Glutamatergic neuron (in vitro differentiated cells): ENCODE measurements around the gene RFXAP. TPM values are rescaled to one million over a fixed set of nuclear protein-coding genes. Genes with fewer than 3 reads are reported as not detected.

Experiments
- DNase-seq: peaks from one replicate; pipeline ENCODE4 v3.0.0; 2022
- H3K27ac Mint-ChIP-seq: one replicate; pipeline ENCODE4 v1.8.0; 2020; ENCODE audit warnings: mild to moderate bottlenecking, mixed read lengths, inconsistent platforms; ENCODE audit not compliant: unreplicated experiment
- H3K27me3 Mint-ChIP-seq: one replicate; pipeline ENCODE4 v1.8.0; 2020; ENCODE audit warnings: mild to moderate bottlenecking, moderate library complexity, mixed read lengths, inconsistent platforms; ENCODE audit not compliant: unreplicated experiment
- H3K36me3 Mint-ChIP-seq: one replicate; pipeline ENCODE4 v1.8.0; 2020; ENCODE audit warnings: mild to moderate bottlenecking, mixed read lengths, inconsistent platforms; ENCODE audit not compliant: unreplicated experiment
- H3K4me1 Mint-ChIP-seq: one replicate; pipeline ENCODE4 v1.8.0; 2020; ENCODE audit warnings: mild to moderate bottlenecking, low read depth, mixed read lengths, inconsistent platforms; ENCODE audit not compliant: unreplicated experiment
- H3K4me3 Mint-ChIP-seq: one replicate; pipeline ENCODE4 v1.8.0; 2020; ENCODE audit warnings: mild to moderate bottlenecking, mixed read lengths, inconsistent platforms; ENCODE audit not compliant: unreplicated experiment
- H3K9me3 Mint-ChIP-seq: one replicate; pipeline ENCODE4 v1.8.0; 2020; ENCODE audit warnings: mild to moderate bottlenecking, moderate library complexity, mixed read lengths, inconsistent platforms; ENCODE audit not compliant: unreplicated experiment
- CTCF ChIP-seq: fragments of 200-600 bp; sonication (generic); IDR thresholded peaks from one replicate; pipeline ENCODE4 v1.5.0; 2021; ENCODE audit not compliant: partially characterized antibody, unreplicated experiment
- long read RNA-seq: library from polyadenylated mRNA; unstranded; transcript quantifications from one replicate; pipeline ENCODE4 v2.0.0, GENCODE V29; 2020; ENCODE audit not compliant: unreplicated experiment
- total RNA-seq: library from RNA; stranded (reverse); fragmentation: NEBNext Ultra II Directional; extraction: Animal tissue kit (Norgen Biotek cat#: 25700); gene quantifications from one replicate; pipeline ENCODE4 v1.2.1, GENCODE V29; 2021; ENCODE audit not compliant: unreplicated experiment

RFXAP gene
- 4.8 TPM for total RNA-seq
- long read RNA-seq, partial matches to known transcripts, result 0 of 1 reads
- long read RNA-seq, other reads (novel, unspliced or antisense), result 1 of 1 reads

DNA sequence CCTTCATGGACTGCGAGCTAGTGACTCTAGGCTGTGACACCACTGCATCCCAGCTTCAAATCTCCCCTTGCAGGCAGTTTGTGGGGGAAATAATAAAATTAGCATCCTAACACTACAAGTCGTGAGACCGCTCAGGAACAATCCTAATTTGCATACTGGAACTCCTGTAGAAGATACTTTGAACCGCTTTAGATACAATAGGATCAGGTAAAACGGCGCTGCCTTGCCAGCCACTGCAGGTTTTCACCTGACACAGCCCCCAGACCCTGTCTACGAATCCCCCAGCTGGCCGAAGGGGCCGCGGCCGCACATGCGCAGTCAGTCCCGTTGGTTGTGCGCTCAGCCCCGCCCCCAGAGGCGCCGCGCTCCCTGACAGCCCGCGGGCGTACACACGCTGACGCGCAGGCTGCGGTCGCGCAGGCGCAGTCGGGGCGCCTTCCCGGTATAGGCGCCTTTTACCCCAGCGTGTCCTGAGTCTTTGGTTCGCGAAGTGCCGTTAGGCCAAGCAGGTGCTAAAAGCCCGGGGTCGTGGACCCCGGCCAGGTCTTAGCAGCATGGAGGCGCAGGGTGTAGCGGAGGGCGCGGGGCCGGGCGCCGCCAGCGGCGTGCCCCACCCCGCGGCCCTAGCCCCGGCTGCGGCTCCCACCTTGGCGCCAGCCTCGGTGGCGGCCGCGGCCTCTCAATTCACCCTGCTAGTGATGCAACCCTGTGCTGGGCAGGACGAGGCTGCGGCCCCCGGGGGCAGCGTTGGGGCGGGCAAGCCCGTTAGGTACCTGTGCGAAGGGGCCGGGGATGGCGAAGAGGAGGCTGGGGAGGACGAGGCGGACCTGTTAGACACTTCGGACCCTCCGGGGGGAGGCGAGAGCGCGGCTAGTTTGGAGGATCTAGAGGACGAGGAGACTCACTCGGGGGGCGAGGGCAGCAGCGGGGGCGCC is at the start of gene RFXAP:
Gene RFXAP (plus strand): TSS at position 419 of the 935 bp plus-strand sequence. CDS start 136 bp downstream, at position 555.
- H3K36me3 Mint-ChIP-seq, result no peaks in the 10 kb centered on the region
- peak; percentile 96 for DNase-seq

GRCh38 chr13:36769545-36769944 is 49.5 kb upstream of the RFXAP start:
- no peak overlapping the region for H3K27ac Mint-ChIP-seq
- DNase-seq, result no peak

More for the DNA sequence above, at the start of gene RFXAP:
- Mint-ChIP-seq H3K4me1 (peaks cover 17% of the 10 kb centered on the region), H3K27me3 (no peaks in the 10 kb centered on the region), H3K9me3 (peaks cover 11% of the 10 kb centered on the region), H3K27ac (peak within 1 kb of the TSS; percentile 77), H3K4me3 (peak within 1 kb of the TSS; percentile 91)
- no peak for TF ChIP-seq CTCF

GRCh38 chr13:36770741-36771140 is 48.3 kb upstream of the RFXAP start:
- Mint-ChIP-seq H3K4me3 (no peak overlapping the region), H3K4me1 (peaks cover 20% of the 10 kb centered on the region), H3K9me3 (peaks cover 4% of the 10 kb centered on the region), H3K27me3 (no peaks in the 10 kb centered on the region), H3K36me3 (peaks cover 14% of the 10 kb centered on the region), H3K27ac (no peak overlapping the region)
- no peak for TF ChIP-seq CTCF
- DNase-seq, result no peak

More at GRCh38 chr13:36769545-36769944, 49.5 kb upstream of the RFXAP start:
- Mint-ChIP-seq H3K4me3 (no peak overlapping the region), H3K9me3 (peaks cover 4% of the 10 kb centered on the region), H3K27me3 (no peaks in the 10 kb centered on the region), H3K4me1 (peaks cover 11% of the 10 kb centered on the region), H3K36me3 (peaks cover 15% of the 10 kb centered on the region)
- TF ChIP-seq CTCF, result no peak

- Mint-ChIP-seq H3K36me3 (no peaks in the 10 kb centered on the region), H3K4me3 (no peak overlapping the region), H3K27ac (no peak overlapping the region), H3K27me3 (peaks cover 1% of the 10 kb centered on the region), H3K9me3 (no peaks in the 10 kb centered on the region), H3K4me1 (peaks cover 12% of the 10 kb centered on the region)
- TF ChIP-seq CTCF, result no peak
- DNase-seq, result no peak
Measured at GRCh38 chr13:36772853-36773252, 46.2 kb upstream of the RFXAP start.

GRCh38 chr13:36774931-36775330 is 44.1 kb upstream of the RFXAP start:
- Mint-ChIP-seq H3K9me3 (peaks cover 2% of the 10 kb centered on the region), H3K27me3 (peaks cover 1% of the 10 kb centered on the region), H3K4me1 (peaks cover 12% of the 10 kb centered on the region), H3K4me3 (peak overlapping the region; percentile 56), H3K27ac (peak overlapping the region; percentile 75), H3K36me3 (no peaks in the 10 kb centered on the region)
- no peak for TF ChIP-seq CTCF
- DNase-seq, result no peak
